CD8-positive, alpha-beta memory T cell (primary cell): ENCODE data around the gene KCNJ8. TPM values are rescaled to one million over a fixed set of nuclear protein-coding genes. Genes with fewer than 3 reads are reported as not detected.

Experiments
- CTCF ChIA-PET: fragments of 350-600 bp; sonication (Branson Sonifier 250); formaldehyde crosslinking; loops from one replicate; lab custom pipeline; 2021; ENCODE audit warnings: antibody characterized with exemption; lab: Charles Lee
- POLR2A ChIA-PET: fragments of 350-600 bp; sonication (Branson Sonifier 250); formaldehyde crosslinking; loops from one replicate; lab custom pipeline; 2021; ENCODE audit warnings: antibody characterized with exemption; lab: Charles Lee
- DNase-seq, 5 donors: peaks; one replicate each; pipeline versions ENCODE4 v3.0.0 to v3.0.0-alpha.2; 2020 to 2022; ENCODE audit warnings: mixed read lengths in 1 of 5
- H3K27ac ChIP-seq: one replicate; pipeline ENCODE4 v1.7.0; 2013; ENCODE audit warnings: low read depth, mild to moderate bottlenecking, low read length, moderate library complexity
- H3K27me3 ChIP-seq: 2 replicates; pipeline ENCODE4 v1.7.0; 2013; ENCODE audit warnings: low read length, mild to moderate bottlenecking; ENCODE audit not compliant: insufficient read depth, poor library complexity, severe bottlenecking
- H3K36me3 ChIP-seq: 2 replicates; pipeline ENCODE4 v1.7.0; 2013; ENCODE audit warnings: mild to moderate bottlenecking, low read length, moderate library complexity; ENCODE audit not compliant: insufficient read depth
- H3K4me1 ChIP-seq: 2 replicates; pipeline ENCODE4 v1.7.0; 2013; ENCODE audit warnings: mild to moderate bottlenecking, low read length, moderate library complexity; ENCODE audit not compliant: insufficient read depth
- H3K4me3 ChIP-seq: 2 replicates; pipeline ENCODE4 v1.7.0; 2013; ENCODE audit warnings: mild to moderate bottlenecking, low read length
- H3K9me3 ChIP-seq: 2 replicates; pipeline ENCODE4 v1.7.0; 2013; ENCODE audit warnings: mild to moderate bottlenecking, low read length
- H3K27ac Mint-ChIP-seq, 8 donors: one replicate each; pipeline ENCODE4 v1.8.0; 2020 to 2021; ENCODE audit warnings: mixed read lengths in 8 of 8, mild to moderate bottlenecking in 6 of 8, inconsistent platforms in 3 of 8, moderate library complexity in 3 of 8
- H3K27me3 Mint-ChIP-seq, 2 donors: one replicate each; pipeline ENCODE4 v1.8.0; 2020 to 2021; ENCODE audit warnings: mixed read lengths in 2 of 2, mild to moderate bottlenecking in 1 of 2, moderate library complexity in 1 of 2
- H3K36me3 Mint-ChIP-seq, 3 donors: one replicate each; pipeline ENCODE4 v1.8.0; 2020 to 2021; ENCODE audit warnings: mixed read lengths in 3 of 3, inconsistent platforms in 1 of 3, mild to moderate bottlenecking in 1 of 3
- H3K4me1 Mint-ChIP-seq, 3 donors: one replicate each; pipeline ENCODE4 v1.8.0; 2020 to 2021; ENCODE audit warnings: mixed read lengths in 3 of 3, inconsistent platforms in 1 of 3, mild to moderate bottlenecking in 1 of 3
- H3K4me3 Mint-ChIP-seq, 7 donors: one replicate each; pipeline ENCODE4 v1.8.0; 2020 to 2021; ENCODE audit warnings: mixed read lengths in 7 of 7, mild to moderate bottlenecking in 6 of 7, moderate library complexity in 4 of 7, inconsistent platforms in 2 of 7
- H3K9me3 Mint-ChIP-seq, 5 donors: one replicate each; pipeline ENCODE4 v1.8.0; 2020 to 2022; ENCODE audit warnings: mixed read lengths in 5 of 5, mild to moderate bottlenecking in 3 of 5, moderate library complexity in 2 of 5, inconsistent platforms in 1 of 5
- polyA plus RNA-seq: library from polyadenylated mRNA; unstranded; fragments of 300-500 nt; fragmentation: Illumina TruSeq; gene quantifications from one replicate; pipeline ENCODE4 v1.2.3, GENCODE V29; 2021
- total RNA-seq, 2 experiments: library from RNA; stranded (reverse); gene quantifications; one replicate each; pipeline ENCODE4 v1.2.3, GENCODE V29; 2021

The KCNJ8 gene
- total and polyA plus RNA-seq, 3 experiments from 2014 or later = not detected

DNA sequence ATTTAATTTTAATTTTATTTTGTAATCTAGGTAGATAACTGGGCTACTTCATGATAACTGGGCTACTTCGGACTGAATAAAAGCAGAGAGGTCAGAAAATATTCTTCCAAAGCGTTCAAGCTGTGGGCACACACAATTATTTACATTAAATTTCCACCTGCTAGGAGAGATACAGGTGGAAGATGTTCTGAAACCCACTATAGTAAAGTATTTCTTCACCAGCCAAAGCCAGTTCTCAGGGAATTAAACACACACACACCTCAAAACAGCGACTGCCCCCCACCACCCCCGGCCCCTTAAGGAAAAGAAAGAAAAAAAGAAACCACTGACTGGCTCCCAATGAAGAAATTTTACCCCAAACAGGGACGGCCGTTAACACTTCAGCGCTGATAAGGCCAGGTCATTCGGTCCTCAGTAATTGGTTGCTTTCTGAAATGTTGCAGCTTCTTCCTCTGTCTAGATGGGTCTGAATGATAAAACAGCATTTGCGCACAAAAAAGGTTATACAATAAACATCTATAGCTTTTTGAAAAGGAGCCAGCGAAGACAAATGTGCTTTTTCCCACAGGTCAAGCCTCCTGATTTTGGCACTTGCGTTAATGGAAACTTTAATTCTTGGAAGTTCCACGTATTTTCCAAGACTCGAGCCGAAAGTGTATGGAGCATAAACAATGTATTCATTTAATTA, 771 bp upstream of the KCNJ8 start:
- H3K4me3 Mint-ChIP-seq = peak overlapping the region in 4 of 7 donors; percentile 52 to 71 (median 62)
- H3K9me3 Mint-ChIP-seq = no peaks in the 10 kb centered on the region
- no peak for DNase-seq
- H3K36me3 Mint-ChIP-seq = no peaks in the 10 kb centered on the region
- no peak overlapping the region for H3K27ac Mint-ChIP-seq
- no peaks in the 10 kb centered on the region for H3K36me3 ChIP-seq
- H3K27me3 Mint-ChIP-seq = peaks cover 14 to 50% of the 10 kb centered on the region in 2 donors
- H3K4me1 Mint-ChIP-seq = peaks cover 5 to 18% (median 14%) of the 10 kb centered on the region in 3 donors
- CTCF ChIA-PET = no interaction called here
- no peak overlapping the region for H3K4me3 ChIP-seq
- no peak overlapping the region for H3K27ac ChIP-seq
- H3K9me3 ChIP-seq = no peaks in the 10 kb centered on the region
- H3K27me3 ChIP-seq = peaks cover 6% of the 10 kb centered on the region
- POLR2A ChIA-PET = no interaction called here
- H3K4me1 ChIP-seq = no peaks in the 10 kb centered on the region

DNA sequence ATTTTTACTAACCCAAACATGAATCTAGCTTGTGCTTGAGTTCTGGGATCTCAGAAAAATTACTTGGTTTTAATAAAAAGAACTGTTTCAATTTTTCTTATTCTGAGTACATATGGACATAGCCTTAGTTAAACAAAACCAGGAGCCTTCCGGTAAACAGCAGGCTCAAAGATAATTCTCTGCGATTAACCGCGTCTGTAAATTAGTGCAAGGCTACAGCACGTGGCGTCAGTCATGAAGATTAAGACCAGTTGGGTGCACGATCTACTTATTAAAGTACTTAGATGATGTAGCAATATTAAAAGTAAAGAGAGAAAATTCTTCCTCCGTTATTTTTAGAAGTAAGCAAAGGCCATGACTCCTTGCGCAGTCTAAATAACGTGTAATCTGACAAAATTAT, 700 bp downstream of the KCNJ8 start:
- Mint-ChIP-seq H3K4me3 (peak overlapping the region in 3 of 7 donors; percentile 20 to 37 (median 28)), H3K36me3 (no peaks in the 10 kb centered on the region), H3K4me1 (peaks cover 5 to 18% (median 14%) of the 10 kb centered on the region in 3 donors), H3K27ac (no peak overlapping the region), H3K27me3 (peaks cover 14 to 50% of the 10 kb centered on the region in 2 donors), H3K9me3 (no peaks in the 10 kb centered on the region)
- Histone ChIP-seq H3K27ac (no peak overlapping the region), H3K4me3 (no peak overlapping the region), H3K27me3 (peaks cover 6% of the 10 kb centered on the region), H3K36me3 (no peaks in the 10 kb centered on the region), H3K4me1 (no peaks in the 10 kb centered on the region), H3K9me3 (no peaks in the 10 kb centered on the region)
- no peak for DNase-seq
- ChIA-PET POLR2A (no interaction called here), CTCF (no interaction called here)

DNA sequence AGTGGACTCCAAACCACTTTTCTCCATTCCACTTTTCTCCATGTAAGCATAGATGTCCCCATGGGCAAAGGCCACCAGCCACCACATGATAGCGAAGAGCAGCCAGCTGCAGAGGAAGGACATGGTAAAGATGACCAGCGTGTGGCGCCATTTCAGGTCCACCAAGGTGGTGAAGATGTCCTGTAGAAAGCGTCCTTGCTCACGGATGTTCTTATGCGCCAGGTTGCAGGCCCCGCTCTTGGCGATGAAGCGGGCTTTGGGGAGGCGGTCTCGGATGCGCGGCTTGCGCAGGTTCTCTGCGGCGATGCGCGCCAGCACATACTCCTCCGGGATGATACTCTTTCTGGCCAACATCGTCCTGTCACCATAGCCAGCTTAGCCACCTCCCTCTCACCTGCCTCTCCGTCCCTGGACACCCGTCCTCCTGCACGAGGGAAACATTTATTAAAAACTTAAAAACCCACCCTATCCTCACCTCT, 1.2 kb downstream of the KCNJ8 start:
- POLR2A ChIA-PET = no interaction called here
- Mint-ChIP-seq H3K27me3 (peaks cover 14 to 50% of the 10 kb centered on the region in 2 donors), H3K4me1 (peaks cover 5 to 18% (median 14%) of the 10 kb centered on the region in 3 donors)

DNA sequence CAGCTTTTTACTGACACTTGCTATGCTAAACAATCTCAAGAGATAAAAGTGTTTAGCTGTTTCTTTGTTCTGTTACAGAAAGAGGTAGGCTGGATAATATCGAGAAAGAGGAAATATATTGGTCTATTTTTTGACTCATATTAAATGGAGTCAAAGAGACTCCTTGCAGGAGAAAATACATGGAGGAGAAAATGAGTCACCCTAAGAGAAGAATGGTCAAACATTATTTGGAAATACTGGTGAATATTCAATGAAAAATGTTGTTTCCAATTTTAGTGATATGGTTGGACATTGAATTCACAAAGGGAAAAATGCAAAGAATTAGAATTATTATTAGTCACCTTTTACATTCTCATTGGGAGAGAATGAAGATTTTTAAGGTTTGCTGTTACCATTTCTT, 3.2 kb downstream of the KCNJ8 start:
- POLR2A ChIA-PET = no interaction called here
- Histone ChIP-seq H3K27ac (no peak overlapping the region), H3K9me3 (no peaks in the 10 kb centered on the region), H3K36me3 (no peaks in the 10 kb centered on the region), H3K4me1 (no peaks in the 10 kb centered on the region), H3K27me3 (peaks cover 6% of the 10 kb centered on the region), H3K4me3 (no peak overlapping the region)
- Mint-ChIP-seq H3K27ac (no peak overlapping the region), H3K36me3 (no peaks in the 10 kb centered on the region), H3K27me3 (peaks cover 8 to 34% of the 10 kb centered on the region in 2 donors), H3K4me1 (peaks cover 5 to 18% (median 14%) of the 10 kb centered on the region in 3 donors), H3K9me3 (no peaks in the 10 kb centered on the region), H3K4me3 (no peak overlapping the region)
- DNase-seq = no peak
- CTCF ChIA-PET = no interaction called here

More for the DNA sequence above, 1.2 kb downstream of the KCNJ8 start:
- peaks cover 6% of the 10 kb centered on the region for H3K27me3 ChIP-seq
- no peak overlapping the region for H3K27ac ChIP-seq
- no peaks in the 10 kb centered on the region for H3K9me3 ChIP-seq
- no peak overlapping the region for H3K4me3 ChIP-seq
- DNase-seq = no peak
- Mint-ChIP-seq H3K9me3 (no peaks in the 10 kb centered on the region), H3K27ac (no peak overlapping the region), H3K4me3 (peak overlapping the region in 4 of 7 donors; percentile 10 to 47 (median 29)), H3K36me3 (no peaks in the 10 kb centered on the region)
- no peaks in the 10 kb centered on the region for H3K36me3 ChIP-seq
- no peaks in the 10 kb centered on the region for H3K4me1 ChIP-seq
- CTCF ChIA-PET = no interaction called here

DNA sequence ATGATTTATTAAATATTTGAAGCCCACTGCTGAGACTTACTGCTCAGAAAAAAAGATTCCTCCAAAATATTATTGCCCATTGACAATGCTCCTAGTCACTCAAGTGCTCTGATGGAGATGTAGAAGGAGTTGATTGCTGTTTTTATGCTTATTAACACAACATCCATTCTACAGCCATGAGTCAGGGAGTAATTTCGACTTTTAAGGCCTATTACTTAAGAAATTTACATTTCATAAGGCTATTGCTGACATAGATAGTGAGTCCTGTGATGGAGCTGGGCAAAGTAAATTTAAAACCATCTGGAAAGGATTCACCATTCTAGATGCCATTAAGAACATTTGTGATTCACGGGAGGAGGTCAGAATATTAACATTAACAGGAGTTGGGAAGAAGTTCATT, 5.2 kb downstream of the KCNJ8 start:
- Mint-ChIP-seq H3K27me3 (peaks cover 8 to 26% of the 10 kb centered on the region in 2 donors), H3K9me3 (no peaks in the 10 kb centered on the region), H3K4me3 (no peak overlapping the region), H3K36me3 (no peaks in the 10 kb centered on the region), H3K4me1 (peaks cover 2 to 10% (median 6%) of the 10 kb centered on the region in 3 donors), H3K27ac (no peak overlapping the region)
- no peaks in the 10 kb centered on the region for H3K36me3 ChIP-seq
- peaks cover 6% of the 10 kb centered on the region for H3K27me3 ChIP-seq
- CTCF ChIA-PET = no interaction called here
- H3K4me3 ChIP-seq = no peak overlapping the region
- POLR2A ChIA-PET = no interaction called here
- no peaks in the 10 kb centered on the region for H3K4me1 ChIP-seq
- no peak for DNase-seq
- no peaks in the 10 kb centered on the region for H3K9me3 ChIP-seq
- no peak overlapping the region for H3K27ac ChIP-seq

DNA sequence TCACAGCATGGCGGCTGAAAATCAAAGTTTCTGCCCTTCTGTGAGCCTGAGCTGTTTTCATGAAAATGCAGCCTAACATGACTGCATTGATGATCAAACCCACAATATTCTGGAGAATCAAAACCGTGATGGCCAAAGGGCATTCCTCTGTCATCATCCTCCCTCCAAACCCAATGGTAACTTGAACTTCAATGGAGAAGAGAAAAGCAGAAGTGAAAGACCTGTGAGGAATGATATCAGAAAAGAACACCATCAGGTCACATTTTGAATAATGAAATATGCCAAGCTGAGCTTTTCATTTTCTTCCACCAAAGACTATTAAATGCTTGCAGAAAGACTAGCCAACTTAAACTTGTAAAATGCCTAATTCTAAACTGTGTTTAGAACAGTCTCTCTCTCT, 8.1 kb downstream of the KCNJ8 start:
- H3K27me3 Mint-ChIP-seq = peaks cover 1 to 12% of the 10 kb centered on the region in 2 donors
- Histone ChIP-seq H3K4me1 (no peaks in the 10 kb centered on the region), H3K9me3 (no peaks in the 10 kb centered on the region), H3K27me3 (no peaks in the 10 kb centered on the region), H3K36me3 (no peaks in the 10 kb centered on the region), H3K27ac (no peak overlapping the region), H3K4me3 (no peak overlapping the region)
- no peaks in the 10 kb centered on the region for H3K36me3 Mint-ChIP-seq
- no peaks in the 10 kb centered on the region for H3K9me3 Mint-ChIP-seq
- H3K4me3 Mint-ChIP-seq = no peak overlapping the region
- no peak for DNase-seq
- ChIA-PET POLR2A (no interaction called here), CTCF (no interaction called here)
- H3K4me1 Mint-ChIP-seq = no peaks in the 10 kb centered on the region
- H3K27ac Mint-ChIP-seq = no peak overlapping the region

DNA sequence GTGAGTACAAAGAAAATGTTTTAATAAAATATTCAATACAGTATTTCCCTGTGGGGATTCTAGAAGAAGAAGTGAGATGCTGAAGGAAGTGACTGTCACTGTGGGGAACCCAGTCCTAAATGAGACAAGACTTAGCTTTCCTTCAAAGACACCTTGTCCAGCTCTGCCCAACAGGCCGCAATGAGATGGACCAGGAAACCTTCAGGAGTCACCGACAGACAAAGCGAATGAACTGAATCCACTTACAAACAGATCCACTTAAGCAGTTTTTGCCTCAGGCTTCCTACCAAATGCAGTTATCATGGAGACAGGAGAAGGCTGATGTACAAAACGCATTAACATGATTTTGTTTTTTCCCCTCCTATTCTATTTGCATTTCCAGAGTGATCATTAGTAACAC, 9.6 kb downstream of the KCNJ8 start:
- Mint-ChIP-seq H3K27ac (no peak overlapping the region), H3K4me3 (no peak overlapping the region), H3K27me3 (peaks cover 1 to 9% of the 10 kb centered on the region in 2 donors), H3K4me1 (no peaks in the 10 kb centered on the region), H3K9me3 (no peaks in the 10 kb centered on the region), H3K36me3 (no peaks in the 10 kb centered on the region)
- ChIA-PET POLR2A (no interaction called here), CTCF (no interaction called here)
- Histone ChIP-seq H3K36me3 (no peaks in the 10 kb centered on the region), H3K27me3 (no peaks in the 10 kb centered on the region), H3K4me1 (no peaks in the 10 kb centered on the region), H3K4me3 (no peak overlapping the region), H3K27ac (no peak overlapping the region), H3K9me3 (no peaks in the 10 kb centered on the region)
- DNase-seq = no peak

DNA sequence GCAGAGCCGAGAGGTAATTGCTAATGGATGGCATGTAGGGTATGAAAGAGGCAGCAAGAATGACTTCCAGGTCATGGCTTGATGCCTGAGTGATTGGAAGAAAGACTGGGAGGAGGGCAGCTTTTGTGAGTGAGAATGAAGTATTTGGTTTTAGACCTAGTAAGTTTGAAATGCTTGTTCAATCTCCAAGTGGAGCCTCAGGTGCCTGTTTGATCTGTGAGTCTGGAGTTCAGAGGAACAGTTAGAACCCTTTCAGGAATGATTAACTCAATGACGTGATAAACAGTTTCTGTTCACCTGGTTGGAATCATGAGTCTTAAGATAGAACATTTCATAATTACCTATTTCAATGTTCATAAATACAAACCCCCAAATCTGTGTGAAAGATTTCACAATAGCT, 10.4 kb downstream of the KCNJ8 start:
- H3K4me3 Mint-ChIP-seq = no peak overlapping the region
- ChIA-PET CTCF (no interaction called here), POLR2A (no interaction called here)
- H3K27me3 Mint-ChIP-seq = peaks cover 3 to 9% of the 10 kb centered on the region in 2 donors
- Histone ChIP-seq H3K36me3 (no peaks in the 10 kb centered on the region), H3K27ac (no peak overlapping the region), H3K9me3 (no peaks in the 10 kb centered on the region), H3K4me3 (no peak overlapping the region), H3K27me3 (no peaks in the 10 kb centered on the region), H3K4me1 (no peaks in the 10 kb centered on the region)
- no peaks in the 10 kb centered on the region for H3K36me3 Mint-ChIP-seq
- no peaks in the 10 kb centered on the region for H3K9me3 Mint-ChIP-seq
- no peak for DNase-seq
- H3K4me1 Mint-ChIP-seq = no peaks in the 10 kb centered on the region
- no peak overlapping the region for H3K27ac Mint-ChIP-seq
